Lower leg skin (tissue), 4 donors: ENCODE data around the gene KCNN3. TPM values are rescaled to one million over a fixed set of nuclear protein-coding genes. Genes with fewer than 3 reads are reported as not detected.

Source experiments
- DNase-seq, 2 donors: peaks; one replicate each; pipeline ENCODE4 v3.0.0-alpha.2; 2019; ENCODE audit warnings: low spot score in 2 of 2
- H3K4me3 ChIP-seq: fragments of 200-600 bp; sonication (generic); 2 replicates; pipeline ENCODE4 v1.5.1; 2017; ENCODE audit warnings: mild to moderate bottlenecking, low read depth; ENCODE audit not compliant: poor library complexity, severe bottlenecking
- POLR2A ChIP-seq, 2 donors: fragments of 450-650 bp; IDR thresholded peaks; one replicate each; pipeline ENCODE4 v1.6.1; 2016 to 2017; ENCODE audit warnings: antibody characterized with exemption in 2 of 2, mild to moderate bottlenecking in 1 of 2, moderate library complexity in 1 of 2
- WGBS, 2 donors: methylation state at CpG; one replicate each; pipeline ENCODE4 v1.1.5; 2018; 5-methylcytosine and 5-hydroxymethylcytosine counted together
- intact Hi-C: fragments of 100-400 bp; cut with DNase I; formaldehyde crosslinking; loops from one replicate; pipeline ENCODE4 v1.15.0; 2023; ENCODE audit warnings: low total_unique reads
- total RNA-seq, 4 donors: library from RNA; depleted of rRNA; stranded (reverse); fragments of >200 nt; gene quantifications; one replicate each; pipeline ENCODE4 v1.1.0, GENCODE V29; 2016
- TF ChIP-seq, protein P1 (sequence below), 3 donors: fragments of 450-650 bp; IDR thresholded peaks; one replicate each; pipeline ENCODE4 v1.5.1; 2016; ENCODE audit warnings: antibody characterized with exemption in 3 of 3, mild to moderate bottlenecking in 3 of 3, moderate library complexity in 2 of 3

KCNN3 gene
- total RNA-seq, 4 donors from 2014 or later: 0.13 to 2.1 (median 0.36) TPM

DNA sequence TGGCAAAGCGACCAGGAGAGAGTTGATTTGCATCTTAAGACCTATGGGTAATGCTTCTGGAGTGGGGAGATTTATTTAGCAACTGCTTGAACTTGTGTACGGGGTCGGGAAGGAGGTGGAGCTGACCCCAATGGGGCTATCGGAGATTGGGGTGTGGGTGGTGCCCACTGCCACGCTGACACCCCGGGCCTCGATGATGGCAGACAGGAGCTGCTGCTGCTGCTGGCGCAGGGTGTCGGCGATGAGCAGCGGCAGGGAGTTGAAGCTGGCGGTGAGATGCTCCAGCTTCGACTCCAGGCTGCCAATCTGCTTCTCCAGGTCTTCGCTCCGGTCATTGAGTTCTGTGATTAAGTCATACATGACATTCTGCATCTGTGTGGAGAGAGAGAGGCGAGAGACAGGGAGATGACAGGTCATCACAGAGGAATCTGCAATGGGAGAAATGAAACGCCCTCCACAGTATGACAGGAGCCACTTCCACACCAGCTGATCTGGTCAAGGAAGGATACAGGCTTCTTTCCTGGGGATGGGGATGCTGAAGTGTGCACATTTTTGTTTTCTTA is 162.1 kb downstream of the KCNN3 start:
- 87 to 88% methylated on average over 17 of the region's 17 CpGs for WGBS, 2 donors
- DNase-seq: no peak
- no peak overlapping the region for H3K4me3 ChIP-seq
- TF ChIP-seq POLR2A (IDR thresholded peaks at IDR 0.05): no peak
- TF ChIP-seq, protein P1, sequence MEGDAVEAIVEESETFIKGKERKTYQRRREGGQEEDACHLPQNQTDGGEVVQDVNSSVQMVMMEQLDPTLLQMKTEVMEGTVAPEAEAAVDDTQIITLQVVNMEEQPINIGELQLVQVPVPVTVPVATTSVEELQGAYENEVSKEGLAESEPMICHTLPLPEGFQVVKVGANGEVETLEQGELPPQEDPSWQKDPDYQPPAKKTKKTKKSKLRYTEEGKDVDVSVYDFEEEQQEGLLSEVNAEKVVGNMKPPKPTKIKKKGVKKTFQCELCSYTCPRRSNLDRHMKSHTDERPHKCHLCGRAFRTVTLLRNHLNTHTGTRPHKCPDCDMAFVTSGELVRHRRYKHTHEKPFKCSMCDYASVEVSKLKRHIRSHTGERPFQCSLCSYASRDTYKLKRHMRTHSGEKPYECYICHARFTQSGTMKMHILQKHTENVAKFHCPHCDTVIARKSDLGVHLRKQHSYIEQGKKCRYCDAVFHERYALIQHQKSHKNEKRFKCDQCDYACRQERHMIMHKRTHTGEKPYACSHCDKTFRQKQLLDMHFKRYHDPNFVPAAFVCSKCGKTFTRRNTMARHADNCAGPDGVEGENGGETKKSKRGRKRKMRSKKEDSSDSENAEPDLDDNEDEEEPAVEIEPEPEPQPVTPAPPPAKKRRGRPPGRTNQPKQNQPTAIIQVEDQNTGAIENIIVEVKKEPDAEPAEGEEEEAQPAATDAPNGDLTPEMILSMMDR (IDR thresholded peaks at IDR 0.05): no peak
- intact Hi-C loops: no loop called here

DNA sequence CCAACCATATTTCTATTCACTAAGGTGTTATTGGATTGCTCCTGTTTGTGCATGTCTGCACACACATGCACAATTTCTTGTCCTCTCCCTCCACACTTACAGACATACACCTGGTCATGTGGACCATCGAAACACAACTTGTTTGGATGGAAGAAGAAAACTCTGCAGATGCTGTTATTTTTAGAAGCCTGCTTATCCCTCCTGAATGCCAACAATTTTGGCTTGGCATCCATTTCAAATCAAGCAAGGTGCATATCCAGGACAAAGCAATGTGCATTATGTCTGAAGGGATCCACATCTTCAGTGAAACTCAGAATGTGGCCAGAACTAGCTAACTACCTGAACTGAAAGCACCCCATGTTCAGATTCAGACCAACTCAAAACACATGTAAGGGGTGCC is 163.2 kb downstream of the KCNN3 start:
- intact Hi-C loops: no loop called here
- TF ChIP-seq, protein P1 (IDR thresholded peaks at IDR 0.05): no peak
- TF ChIP-seq POLR2A (IDR thresholded peaks at IDR 0.05): no peak
- DNase-seq: no peak
- no peak overlapping the region for H3K4me3 ChIP-seq
- WGBS, 2 donors: 72 to 80% methylated on average over 1 of the region's 1 CpG

DNA sequence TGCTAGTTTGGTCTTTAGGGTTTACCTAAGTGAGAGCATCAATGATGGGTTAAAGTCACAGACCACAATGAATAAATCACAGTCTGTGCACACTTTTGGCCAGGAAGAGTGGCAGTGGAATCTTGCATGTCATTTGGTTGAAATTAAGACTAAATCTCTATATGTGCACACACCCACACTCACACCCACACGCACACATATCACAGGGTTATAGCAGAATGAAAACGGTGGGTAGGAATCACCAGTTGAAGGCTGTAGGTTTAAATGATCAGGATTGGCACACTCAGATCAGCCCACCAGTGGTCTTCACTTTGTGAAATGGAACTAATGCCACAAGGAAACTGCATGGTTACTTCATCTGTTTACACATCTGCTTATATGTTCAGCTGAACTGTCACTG is 164.5 kb downstream of the KCNN3 start:
- WGBS, 2 donors: 84 to 100% methylated on average over 2 of the region's 2 CpGs
- H3K4me3 ChIP-seq: no peak overlapping the region
- intact Hi-C loops: no loop called here
- no peak for DNase-seq
- TF ChIP-seq, protein P1 (IDR thresholded peaks at IDR 0.05): no peak
- TF ChIP-seq POLR2A (IDR thresholded peaks at IDR 0.05): no peak

DNA sequence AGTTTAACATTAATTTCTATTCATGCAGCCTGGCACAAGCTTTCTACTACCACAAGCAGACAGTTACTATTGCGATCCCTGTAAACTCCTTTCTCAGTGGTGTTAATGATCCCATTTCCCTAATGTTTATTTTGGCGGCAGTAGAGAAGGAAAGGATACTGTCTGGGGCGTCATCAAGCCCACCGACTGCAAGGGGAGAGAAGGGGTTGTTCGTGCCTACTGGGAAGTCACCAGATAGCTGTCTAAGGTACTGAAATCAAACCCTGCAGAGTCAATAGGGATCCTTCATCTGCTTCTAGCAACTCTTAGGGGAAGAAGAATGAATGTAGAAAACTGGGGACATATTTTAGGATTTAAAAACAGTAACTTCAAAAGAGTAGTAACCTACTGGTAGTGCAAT is 166.9 kb downstream of the KCNN3 start:
- 21 to 25% methylated on average over 5 of the region's 5 CpGs for WGBS, 2 donors
- TF ChIP-seq POLR2A (IDR thresholded peaks at IDR 0.05): no peak
- TF ChIP-seq, protein P1 (IDR thresholded peaks at IDR 0.05): no peak
- no peak overlapping the region for H3K4me3 ChIP-seq
- intact Hi-C loops: no loop called here
- no peak for DNase-seq

DNA sequence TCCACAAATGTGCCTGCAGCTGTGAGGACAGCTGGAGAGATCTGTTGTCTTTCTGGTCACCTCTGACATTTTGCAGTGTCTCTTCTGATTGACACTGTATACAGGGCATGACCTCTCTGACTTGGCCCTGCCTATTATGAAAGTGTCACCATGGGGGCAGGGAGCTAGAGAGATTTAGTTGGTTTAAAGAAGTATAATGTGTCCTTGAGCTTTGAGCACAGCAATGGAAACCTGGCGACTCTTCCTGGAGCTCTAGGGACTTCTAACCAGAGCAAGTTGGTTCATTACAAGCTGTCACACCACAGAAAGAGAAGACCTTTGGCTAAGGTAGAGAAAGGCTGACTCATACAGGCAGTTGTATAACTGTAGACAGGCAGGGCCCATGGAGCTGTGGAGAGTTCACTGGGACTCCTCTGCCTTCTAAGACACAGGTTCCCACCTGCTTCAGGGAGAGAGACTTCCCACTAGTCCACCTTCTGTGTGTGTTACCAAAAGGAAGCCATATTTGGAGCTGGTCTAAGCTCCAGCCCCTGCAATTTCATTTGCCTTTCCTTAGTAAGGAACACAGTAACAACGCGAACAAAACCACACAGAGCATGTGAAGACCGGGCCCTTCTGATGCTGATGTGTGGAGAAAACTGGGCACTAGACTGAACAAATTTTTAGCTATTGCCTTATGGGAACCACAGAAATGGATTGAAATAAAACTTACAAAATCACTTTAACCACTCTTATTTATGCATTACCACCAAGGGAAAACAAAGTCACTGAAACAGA is 171.6 kb downstream of the KCNN3 start:
- intact Hi-C loops: no loop called here
- no peak for DNase-seq
- WGBS, 2 donors: 85 to 86% methylated on average over 4 of the region's 4 CpGs
- TF ChIP-seq, protein P1 (IDR thresholded peaks at IDR 0.05): no peak
- no peak for TF ChIP-seq POLR2A (IDR thresholded peaks at IDR 0.05)
- H3K4me3 ChIP-seq: no peak overlapping the region
